Stimulated activated CD8-positive, alpha-beta memory T cell treated with anti-CD3 and anti-CD28 coated beads, Interleukin-15, amount 100 ng/mL, for 1 hour (primary cell): ENCODE data around the gene MAST4.

ENCODE experiments used
- DNase-seq: peaks from one replicate; pipeline ENCODE4 v3.0.0-alpha.2; 2020; ENCODE audit warnings: low read depth

Gene MAST4

DNA sequence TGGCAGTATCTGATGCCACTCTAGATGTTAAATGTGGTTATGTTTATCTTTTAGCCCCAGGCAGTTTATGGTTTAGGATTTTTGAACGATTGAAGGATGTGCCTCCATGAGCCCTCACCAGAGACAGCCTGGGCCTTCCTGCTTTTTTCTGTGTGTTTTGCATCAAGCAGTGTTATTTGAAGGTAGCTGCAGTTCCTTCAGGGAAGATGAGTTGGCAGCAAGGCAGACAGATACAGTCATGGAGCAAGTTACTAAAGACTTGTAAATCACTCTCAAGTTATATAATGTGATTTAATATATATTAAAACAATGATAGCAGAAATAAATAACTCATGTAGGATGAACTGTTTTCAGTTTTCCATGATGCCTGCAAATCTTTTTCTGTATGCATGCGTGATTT lies 395.6 kb downstream of the MAST4 start:
- DNase-seq, result no peak

DNA sequence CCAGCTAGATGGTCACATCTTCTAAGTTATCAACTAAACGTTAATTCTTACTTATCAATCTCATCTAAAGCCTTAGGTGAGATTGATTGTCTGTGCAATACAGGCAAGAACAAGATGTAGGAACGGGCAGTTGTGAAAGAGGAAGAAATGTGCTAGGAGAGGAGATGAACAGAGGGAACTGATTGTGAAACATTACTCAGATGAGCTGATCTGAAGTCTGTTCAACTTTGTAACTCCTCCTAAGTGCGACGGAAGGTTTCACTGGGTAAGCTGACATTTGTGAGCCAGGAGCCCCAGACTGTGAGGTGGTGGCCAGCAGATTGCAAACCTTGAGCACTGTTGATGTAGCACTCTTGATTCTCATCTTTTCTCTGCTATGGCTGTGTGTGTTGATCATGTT lies 396.4 kb downstream of the MAST4 start:
- no peak for DNase-seq

DNA sequence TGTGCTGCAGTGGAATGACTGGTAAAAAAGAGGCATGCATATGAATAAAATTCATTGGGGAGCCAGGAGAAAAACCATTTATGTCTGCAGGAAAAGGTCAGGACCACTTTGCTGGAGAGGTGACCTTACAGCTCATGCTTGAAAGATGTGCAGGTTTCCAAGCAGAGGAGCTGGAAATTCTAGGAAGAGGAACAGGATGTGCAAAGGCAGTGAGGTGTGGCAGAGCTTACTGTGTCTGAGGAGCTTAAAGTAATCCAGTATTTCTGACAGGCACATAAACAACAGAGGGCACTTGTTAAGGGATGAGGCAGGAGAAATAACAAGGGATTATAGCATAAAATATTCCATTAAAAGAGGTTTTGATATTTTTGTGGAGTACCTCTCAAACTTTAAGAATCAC lies 397.3 kb downstream of the MAST4 start:
- DNase-seq, result no peak

DNA sequence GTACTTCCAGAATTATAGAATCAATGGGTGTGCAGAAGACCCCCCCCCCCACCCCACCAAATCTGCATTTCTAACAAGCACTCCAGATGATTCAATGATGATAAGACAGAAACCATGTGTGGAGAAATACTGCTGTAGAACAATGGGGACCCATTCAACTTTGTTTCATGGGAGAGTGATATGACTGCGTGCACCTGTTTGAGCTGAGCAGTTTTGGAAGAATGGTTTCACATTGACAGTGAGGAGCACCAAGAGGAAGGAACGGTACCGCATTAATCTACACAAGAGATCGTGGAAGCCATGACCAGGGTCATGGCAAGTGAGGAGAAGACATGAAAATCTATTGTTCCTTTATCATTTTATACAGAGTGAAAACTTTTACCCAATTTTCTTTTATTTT lies 397.7 kb downstream of the MAST4 start:
- no peak for DNase-seq

DNA sequence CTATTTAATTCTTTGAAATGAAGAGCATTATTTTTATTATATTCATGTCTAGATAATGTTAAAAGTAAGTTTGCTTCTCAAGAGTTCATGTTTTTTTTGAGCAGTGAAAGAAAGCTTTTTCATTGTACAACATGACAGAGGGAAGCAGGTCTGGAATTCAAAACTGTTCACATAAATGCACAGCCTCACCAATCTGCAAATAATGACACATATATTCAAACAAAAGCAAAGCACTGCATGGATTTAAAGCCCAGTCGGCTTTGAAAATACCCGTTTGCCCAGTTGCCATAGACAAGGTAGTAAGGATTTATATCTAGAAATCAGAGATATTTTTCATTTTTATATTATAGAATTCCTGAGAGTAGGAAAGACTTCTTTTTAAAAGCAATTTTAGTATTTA lies 398.6 kb downstream of the MAST4 start:
- DNase-seq, result no peak

DNA sequence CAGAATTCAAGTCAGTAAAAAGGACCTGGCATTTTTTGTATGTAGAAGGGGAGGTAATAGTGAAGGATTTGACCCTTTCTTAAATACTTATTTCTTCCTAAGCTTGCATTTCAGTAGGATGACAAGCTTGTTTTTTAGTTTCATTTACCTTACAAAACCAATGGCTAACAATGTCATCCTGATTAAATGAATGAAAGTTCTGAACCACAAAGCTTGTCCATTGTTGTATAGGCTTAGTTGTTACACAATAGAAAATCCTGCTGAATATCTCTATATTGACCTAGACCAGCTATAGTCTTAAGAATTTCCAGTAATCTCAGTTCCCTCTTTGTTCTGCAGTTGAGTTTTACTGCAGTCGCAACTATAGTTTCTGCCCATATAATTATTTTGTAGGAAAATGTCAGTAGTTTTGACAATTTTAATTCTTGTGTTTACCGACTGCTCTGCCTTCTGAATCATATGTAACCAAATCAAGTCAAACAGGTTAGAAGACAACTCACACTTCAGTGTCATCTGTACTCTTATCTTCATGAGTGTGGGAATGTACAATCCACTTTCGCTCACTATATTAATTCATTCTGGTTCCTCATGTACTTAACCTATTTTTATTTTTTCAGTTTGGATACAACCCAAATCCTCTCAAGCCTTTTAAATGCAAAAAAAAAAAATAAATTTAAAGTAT lies 404.7 kb downstream of the MAST4 start:
- no peak for DNase-seq

DNA sequence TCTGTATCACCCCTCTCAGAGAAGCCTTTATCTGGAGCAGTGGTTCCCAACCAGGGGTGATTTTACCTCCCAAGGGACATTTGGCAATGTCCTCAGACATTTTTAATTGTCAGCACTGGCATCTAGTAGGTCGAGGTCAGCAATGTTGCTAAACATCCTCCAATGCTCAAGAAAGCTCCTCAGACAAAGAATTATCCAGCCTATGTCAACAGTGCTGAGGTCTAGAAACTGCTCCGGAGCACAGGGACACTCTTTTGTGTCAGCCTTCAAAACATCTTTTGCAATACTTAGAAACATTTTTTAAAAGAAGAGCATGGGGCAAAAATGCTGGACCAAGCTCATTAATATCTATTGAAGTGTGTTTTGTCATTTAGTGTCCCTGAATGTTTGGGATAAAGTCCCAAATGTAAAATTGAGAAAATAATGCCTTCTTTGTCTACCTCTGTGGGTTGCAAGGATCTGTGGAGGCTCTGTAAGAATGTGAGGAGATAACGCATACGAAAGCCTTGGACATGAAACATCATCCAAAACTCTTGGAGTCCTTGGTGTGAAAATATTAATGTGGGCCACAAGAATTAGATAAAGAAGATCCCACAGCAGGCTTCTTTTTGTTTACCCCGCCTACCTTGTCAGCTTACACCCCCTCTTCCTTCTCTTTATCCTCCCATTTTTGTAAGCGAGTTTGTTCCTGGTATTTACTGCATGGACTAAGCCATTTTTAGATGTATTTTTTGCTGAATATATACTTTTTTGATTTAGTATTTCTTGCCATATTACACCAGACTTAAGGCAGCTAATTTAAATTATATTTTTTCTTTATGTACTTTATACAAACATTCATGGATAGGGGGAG lies 406.9 kb downstream of the MAST4 start:
- DNase-seq, result no peak

DNA sequence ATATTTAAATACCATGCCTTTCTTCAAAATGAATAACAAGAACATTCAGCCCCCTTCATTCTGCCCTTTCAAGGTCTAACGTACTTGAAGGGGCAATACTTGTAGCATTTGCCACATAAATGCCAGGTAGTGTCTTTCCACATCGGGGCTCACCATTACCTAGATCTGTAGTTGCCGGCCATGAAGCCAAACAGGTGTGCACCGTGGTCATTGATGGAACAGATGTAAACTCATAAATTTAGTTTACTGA lies 407.4 kb downstream of the MAST4 start:
- DNase-seq, result no peak

DNA sequence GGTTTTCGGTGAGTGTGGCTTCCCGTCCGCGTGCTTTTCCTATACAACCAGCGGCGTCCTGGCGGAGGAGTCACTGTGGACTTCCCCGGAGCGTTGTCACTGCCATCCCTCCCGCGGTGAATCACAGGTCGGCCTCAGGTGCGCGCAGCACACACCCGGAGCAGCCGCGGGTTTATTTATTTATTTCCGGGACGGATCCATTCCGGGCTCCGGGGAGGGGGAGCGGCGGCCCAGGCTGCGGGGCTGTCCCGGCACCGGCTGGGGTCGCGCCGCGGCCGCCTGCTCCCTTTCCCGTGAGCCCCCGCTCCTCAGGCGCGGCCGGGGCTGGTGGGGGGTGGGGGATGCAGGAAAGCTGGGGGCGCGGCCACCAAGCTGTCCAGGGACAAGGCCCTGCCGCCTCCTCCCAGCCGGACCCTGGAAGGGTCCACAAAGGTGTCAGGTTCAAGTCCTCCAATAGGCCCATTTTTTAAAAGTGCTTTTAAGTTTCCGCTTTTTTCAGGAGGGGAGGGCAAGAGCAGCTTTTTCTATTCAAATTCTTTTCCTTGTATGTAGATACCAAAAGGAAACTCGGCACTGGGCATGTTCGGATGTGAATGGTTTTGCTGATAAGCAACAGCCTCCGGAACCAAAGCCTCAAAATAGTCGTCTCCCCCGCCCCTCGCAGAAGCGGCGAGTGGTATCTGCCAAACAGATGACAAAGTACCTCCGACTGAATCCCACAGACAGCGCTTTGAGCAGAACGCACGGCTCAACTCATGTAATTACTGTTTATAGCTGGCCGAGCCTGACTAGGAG lies 407.9 kb downstream of the MAST4 start:
- DNase-seq, result peak; percentile 70

DNA sequence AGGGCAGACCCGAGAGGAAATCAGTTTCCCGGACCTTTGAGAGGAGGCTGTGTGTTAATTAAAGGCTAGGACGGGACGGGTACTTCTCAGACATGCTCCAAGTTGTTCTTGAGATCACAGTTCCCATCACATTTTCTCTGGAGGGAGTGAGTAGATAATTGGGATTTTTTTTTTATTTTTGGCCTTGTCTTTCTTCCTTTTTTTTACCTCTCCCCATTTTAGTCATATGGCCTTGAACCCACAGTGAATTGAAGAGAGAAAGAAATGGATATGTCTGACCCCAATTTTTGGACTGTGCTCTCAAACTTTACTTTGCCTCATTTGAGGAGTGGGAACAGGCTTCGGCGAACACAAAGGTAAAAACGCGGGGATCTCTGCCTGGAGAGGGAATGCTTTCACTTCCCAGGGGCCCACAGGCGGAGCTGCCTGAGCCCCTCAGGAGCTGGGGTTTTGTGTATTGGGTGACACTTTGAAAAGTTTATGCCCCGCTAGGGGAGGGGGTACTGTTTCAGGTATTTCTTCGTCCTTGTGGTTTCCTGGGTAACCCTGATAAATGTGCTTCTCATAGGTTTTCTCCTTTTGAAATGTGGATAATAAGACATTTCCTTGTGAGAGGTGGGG lies 408.6 kb downstream of the MAST4 start:
- DNase-seq, result no peak

DNA sequence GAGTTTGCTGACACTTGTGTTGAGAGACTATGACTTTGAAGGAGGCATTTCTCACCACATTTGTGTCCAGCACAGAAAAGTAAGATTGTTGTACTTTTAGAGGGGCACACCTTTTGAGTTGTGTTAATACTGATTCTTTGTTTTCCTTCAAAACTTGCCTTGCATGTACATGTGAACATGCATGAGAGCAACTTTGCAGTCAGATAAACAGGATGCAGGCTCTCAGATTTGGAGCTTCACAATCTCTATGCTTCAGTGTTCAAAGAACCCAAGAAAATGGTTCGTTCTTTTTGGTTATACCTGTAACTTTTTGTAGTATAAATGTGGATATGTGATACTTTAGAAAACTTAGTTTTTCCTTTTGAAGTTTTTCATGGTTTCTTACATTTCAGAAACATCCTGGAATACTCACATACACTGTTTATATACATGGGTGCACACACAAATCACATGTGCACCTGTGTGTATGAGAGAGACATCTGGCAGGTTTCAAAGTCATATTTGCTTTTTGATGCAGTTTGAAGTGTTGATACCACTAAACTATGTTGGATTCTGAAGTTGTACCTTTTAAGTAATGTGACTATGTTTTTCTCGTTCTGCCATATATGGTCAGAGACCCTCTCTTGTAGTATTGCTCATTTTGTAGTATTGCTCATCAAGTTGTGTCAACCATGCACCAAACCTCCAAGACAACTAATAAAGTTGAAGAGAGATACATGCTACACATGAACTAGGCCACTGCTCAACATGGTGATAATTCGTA lies 409.7 kb downstream of the MAST4 start:
- no peak for DNase-seq

DNA sequence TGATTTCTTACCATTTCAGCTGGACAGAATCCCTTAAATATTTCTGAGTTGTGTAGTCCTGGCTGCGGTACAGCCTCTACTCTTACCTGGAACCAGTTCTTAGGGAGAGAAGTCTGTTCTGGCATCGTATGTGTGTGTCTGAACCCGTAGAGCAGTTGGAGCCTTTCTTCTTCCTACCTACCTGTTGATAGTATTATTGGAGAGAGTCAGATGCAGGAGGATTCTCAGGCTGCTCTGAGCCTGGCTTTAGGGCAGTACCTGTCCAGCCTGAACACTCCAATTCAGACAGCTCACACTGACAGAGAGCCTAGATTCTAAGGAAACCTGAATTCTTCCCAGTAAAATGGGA lies 410.3 kb downstream of the MAST4 start:
- no peak for DNase-seq

DNA sequence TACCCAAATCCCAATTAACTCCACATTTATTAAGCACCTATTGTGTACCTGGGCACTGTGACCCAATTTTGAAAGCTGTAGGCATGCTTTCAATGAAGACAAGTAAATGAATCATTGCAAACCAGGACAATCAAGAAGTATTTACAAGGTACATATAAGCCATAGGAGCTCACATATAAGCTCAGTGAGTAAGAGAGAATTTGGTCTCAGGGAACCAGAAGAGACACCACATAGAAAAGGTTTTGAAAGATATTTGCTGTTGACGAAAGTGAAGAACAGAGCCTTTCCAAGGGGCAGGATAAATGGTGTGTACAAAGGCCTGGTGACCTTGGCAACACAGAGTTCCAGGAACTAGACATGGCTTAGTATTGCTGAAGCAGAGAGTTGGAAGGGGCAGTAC lies 412.8 kb downstream of the MAST4 start:
- DNase-seq, result no peak

DNA sequence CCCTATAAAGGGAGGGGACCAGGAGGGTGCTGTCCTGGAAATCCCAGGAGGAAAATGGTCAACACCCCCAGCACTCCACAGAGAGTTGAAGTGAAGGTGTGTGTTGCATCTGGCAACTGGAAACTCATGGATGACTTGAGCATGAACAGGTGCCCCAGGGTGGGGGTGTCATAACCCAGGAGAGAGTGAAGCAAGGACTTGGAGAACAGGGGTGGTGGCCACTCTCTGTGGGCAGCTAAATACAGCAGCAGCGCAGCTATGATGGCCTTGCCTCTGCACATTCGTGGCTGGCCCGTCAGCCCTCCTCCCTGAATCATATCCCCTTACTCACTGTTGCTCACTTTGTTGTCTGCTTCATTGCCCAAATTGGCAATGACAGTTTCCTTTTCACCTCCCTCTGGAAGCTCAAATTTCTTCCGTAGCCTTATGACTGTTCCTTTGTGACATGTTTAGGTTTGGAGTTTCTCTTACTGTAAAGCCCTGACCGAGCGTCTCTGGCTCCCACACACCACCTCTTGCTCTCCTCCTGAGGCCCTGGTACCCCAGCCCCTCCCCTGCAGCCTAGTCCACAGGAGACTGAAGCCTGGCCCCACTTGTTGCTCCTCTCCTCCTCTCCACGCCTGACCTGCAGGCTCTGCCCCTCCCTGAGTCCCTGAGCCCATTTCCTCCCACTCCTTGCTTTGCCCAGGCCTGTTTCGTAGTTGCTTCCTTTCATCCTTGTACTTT lies 414.7 kb downstream of the MAST4 start:
- DNase-seq, result no peak

DNA sequence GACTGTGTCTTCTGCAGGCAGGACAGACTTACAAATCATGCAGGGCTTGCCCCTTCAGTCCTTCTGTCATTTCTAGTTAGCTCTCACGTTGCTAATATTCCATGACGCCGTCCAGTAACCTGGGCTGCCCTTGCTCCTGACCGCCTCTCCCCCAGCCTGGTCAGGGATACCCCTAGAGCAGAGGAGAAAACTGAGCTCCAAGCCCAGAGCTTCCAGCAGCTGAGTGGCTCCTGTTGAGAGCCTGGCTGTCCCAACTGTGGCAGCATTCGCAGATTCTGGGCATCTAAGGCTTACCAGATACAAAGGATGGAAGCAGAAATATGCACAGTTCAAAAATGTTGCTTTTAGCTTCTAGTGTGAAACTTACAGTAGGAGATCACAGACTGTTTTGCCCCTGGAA lies 415.2 kb downstream of the MAST4 start:
- DNase-seq, result no peak

DNA sequence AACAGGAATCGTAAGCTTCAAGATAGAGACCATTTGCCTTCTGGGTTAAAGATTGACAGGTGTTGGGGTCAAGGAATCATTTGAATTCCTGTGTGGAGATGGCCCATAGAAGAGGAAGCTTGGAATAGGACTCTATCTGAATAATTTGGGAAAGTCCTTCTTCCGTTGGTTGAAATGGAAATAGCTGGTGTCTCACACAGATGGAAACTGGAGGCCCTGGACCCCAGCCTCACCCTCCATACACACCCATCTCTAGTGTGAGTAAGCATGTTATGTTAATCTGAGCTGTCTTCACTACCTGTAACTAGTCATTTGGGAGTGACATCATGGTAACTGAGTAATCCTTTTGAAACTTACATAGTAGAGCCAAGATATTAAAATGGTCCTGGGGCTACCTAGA lies 416.0 kb downstream of the MAST4 start:
- no peak for DNase-seq

DNA sequence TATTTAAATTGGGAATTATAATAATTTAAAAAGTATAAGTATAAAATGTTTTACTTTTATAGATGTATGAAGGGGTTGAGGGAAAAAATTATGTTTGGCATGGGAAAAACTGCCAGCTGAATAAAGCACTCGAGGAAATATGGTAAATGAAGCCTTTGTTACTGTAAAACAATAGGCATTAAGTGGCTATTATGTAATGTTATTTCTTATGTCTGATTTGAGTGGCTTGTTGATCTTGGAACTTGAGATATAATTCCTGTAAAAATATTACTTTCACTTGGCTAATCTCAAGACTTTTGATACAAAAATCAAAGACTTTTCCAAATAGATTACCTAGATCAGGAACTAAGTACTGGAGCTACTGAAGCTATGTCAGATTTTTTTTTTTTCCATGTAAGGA lies 417.5 kb downstream of the MAST4 start:
- no peak for DNase-seq

DNA sequence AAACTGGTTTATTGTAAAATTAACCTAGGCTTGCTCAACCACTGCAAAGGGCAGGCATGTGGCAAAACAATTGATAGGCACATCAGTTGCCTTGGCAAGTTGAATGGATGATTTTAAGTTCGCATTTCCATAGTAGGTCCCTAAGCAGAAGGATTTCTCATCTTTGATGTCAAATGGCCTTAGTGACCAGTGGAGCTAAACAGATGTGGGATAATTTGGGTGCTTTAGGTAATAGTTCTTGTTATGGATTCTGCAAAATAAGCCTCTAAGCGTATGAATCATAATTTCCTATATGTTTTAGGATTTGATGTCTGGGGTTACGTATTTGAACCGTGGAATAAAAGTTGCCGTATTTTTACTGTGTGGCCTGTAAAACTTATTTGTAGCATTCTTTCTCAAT lies 418.0 kb downstream of the MAST4 start:
- DNase-seq, result no peak

DNA sequence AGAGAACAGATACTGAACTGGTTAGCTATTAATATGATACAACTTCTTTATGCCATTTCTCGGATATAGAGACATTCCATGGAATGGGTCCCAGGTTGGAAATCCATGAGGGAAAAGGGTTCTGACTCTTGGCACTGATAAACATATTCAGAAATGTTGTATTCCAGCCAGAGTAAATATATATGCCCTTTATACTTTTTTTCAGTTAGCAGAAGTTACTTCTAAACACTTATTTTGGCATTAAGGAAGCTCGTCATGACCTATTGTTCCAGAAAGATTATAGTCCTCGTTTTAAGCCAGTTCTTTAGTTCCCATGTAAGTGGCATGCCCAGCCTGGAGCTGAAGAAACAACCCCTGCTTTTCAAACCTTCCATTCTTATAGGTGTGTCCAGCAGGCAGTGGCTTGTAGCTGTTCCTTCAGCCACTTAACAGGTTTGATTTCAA lies 418.8 kb downstream of the MAST4 start:
- DNase-seq, result no peak

DNA sequence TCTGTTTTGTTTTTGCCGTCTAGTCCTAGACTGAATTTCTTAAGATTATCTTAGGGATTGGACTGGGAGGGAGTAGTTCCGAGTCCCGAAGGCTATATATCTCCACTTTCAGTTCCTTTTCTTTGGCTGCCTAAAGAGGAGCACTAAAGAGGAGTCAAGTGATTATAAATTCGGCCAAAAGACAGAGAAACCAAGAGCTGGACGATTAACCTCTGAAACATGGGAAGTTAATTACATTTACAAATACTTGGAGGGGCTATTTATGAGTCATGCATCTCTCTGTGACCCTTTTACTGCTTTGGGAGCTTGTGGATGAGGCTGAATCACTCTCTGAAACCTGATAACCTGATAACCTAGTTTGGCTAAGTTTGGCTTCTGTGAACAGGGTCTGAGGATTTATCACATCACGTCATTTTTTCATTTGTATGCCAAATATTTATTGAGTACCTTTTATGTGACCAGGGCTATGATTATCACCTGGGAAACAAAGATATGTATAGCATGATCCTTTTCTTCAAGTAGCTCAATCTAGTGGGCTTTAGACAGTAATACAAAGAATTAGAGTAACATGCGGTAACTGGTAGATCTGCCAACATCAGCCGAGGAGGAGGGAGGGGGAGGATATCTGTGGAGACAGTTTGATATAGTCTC lies 419.5 kb downstream of the MAST4 start:
- DNase-seq, result no peak
